Endodermal cell (in vitro differentiated cells): Measurements from ENCODE around the gene MADCAM1. TPM values are rescaled to one million over a fixed set of nuclear protein-coding genes. Genes with fewer than 3 reads are reported as not detected.
A peak's percentile ranks its signal among the peaks of the same experiment; 100 is the strongest.

Experiments
- DNase-seq: peaks from one replicate; pipeline ENCODE4 v3.0.0-alpha.2; 2017
- H3K27ac ChIP-seq: 2 replicates; pipeline ENCODE4 v1.5.1; 2013; ENCODE audit warnings: mild to moderate bottlenecking, low read depth, low read length, moderate library complexity
- H3K27me3 ChIP-seq: 2 replicates; pipeline ENCODE4 v1.6.1; 2013; ENCODE audit warnings: mild to moderate bottlenecking, low read length, moderate library complexity; ENCODE audit not compliant: insufficient read depth, control insufficient read depth, poor library complexity, severe bottlenecking
- H3K36me3 ChIP-seq: 2 replicates; pipeline ENCODE4 v1.7.0; 2013; ENCODE audit warnings: mild to moderate bottlenecking, low read length, moderate library complexity; ENCODE audit not compliant: control insufficient read depth, insufficient read depth
- H3K4me1 ChIP-seq: one replicate; pipeline ENCODE4 v1.7.0; 2013; ENCODE audit warnings: low read length; ENCODE audit not compliant: control insufficient read depth, insufficient read depth
- H3K4me3 ChIP-seq: 2 replicates; pipeline ENCODE4 v1.5.1; 2013; ENCODE audit warnings: mild to moderate bottlenecking, low read length, moderate library complexity
- H3K9ac ChIP-seq: 2 replicates; pipeline ENCODE4 v1.6.1; 2013; ENCODE audit warnings: mild to moderate bottlenecking, low read length, moderate library complexity; ENCODE audit not compliant: poor library complexity, severe bottlenecking; ENCODE audit errors: extremely low read depth
- H3K9me3 ChIP-seq: 2 replicates; pipeline ENCODE4 v1.6.1; 2013; ENCODE audit warnings: mild to moderate bottlenecking, low read length, moderate library complexity; ENCODE audit not compliant: control insufficient read depth
- H3K27ac Mint-ChIP-seq: 2 replicates; pipeline ENCODE4 v1.8.0; 2020; ENCODE audit warnings: mixed read lengths
- H3K27me3 Mint-ChIP-seq: 2 replicates; pipeline ENCODE4 v1.8.0; 2021; ENCODE audit warnings: mild to moderate bottlenecking, mixed read lengths; ENCODE audit not compliant: insufficient read depth
- H3K36me3 Mint-ChIP-seq: 2 replicates; pipeline ENCODE4 v1.8.0; 2020; ENCODE audit warnings: low read depth, mixed read lengths
- H3K4me1 Mint-ChIP-seq: 2 replicates; pipeline ENCODE4 v1.8.0; 2020; ENCODE audit warnings: mixed read lengths
- H3K4me3 Mint-ChIP-seq: 2 replicates; pipeline ENCODE4 v1.8.0; 2020; ENCODE audit warnings: mild to moderate bottlenecking, moderate library complexity, mixed read lengths
- H3K9me3 Mint-ChIP-seq: 2 replicates; pipeline ENCODE4 v1.8.0; 2020; ENCODE audit warnings: mild to moderate bottlenecking, mixed read lengths
- CTCF ChIP-seq: fragments of 200-600 bp; sonication (generic); conservative IDR thresholded peaks from 2 replicates; pipeline ENCODE4 v1.5.0; 2021; ENCODE audit warnings: antibody characterized with exemption, mild to moderate bottlenecking
- WGBS, 2 experiments: methylation state at CpG; one replicate each; pipeline versions ENCODE4 v1.1.5 to v1.1.7; 2013; ENCODE audit warnings: missing lambda C conversion rate in 2 of 2, mixed read lengths in 1 of 2; ENCODE audit not compliant: insufficient coverage in 1 of 2, insufficient read length in 1 of 2; 5-methylcytosine and 5-hydroxymethylcytosine counted together
- total RNA-seq, 2 donors: library from RNA; stranded (reverse); fragmentation: NEBNext Ultra II Directional in 1 of 2; extraction: Animal tissue kit (Norgen Biotek cat#: 25700) in 1 of 2; gene quantifications; 2 replicates in 1 of 2; 3 replicates in 1 of 2; pipeline ENCODE4 v1.2.1, GENCODE V29; 2021

Gene MADCAM1
- total RNA-seq, 2 donors from 2014 or later, result 0.46 to 1.5 TPM

- Histone ChIP-seq H3K36me3 (peaks cover 14% of the 10 kb centered on the region), H3K9ac (peak overlapping the region; percentile 67), H3K9me3 (no peaks in the 10 kb centered on the region), H3K4me1 (peaks cover 6% of the 10 kb centered on the region), H3K27ac (peak overlapping the region; percentile 84), H3K4me3 (peak overlapping the region; percentile 76), H3K27me3 (no peaks in the 10 kb centered on the region)
- H3K27me3 Mint-ChIP-seq, result peaks cover 2% of the 10 kb centered on the region
- no peaks in the 10 kb centered on the region for H3K9me3 Mint-ChIP-seq
- H3K27ac Mint-ChIP-seq, result peak overlapping the region; percentile 87
- peak; percentile 15 for TF ChIP-seq CTCF
- H3K36me3 Mint-ChIP-seq, result peaks cover 4% of the 10 kb centered on the region
- WGBS, 2 experiments, result 0% methylated on average over 42 to 103 of the region's 103 CpGs
- H3K4me1 Mint-ChIP-seq, result peaks cover 2% of the 10 kb centered on the region
- H3K4me3 Mint-ChIP-seq, result peak overlapping the region; percentile 83
- DNase-seq, result peak; percentile 95
These were observed 34.9 kb downstream of the MADCAM1 start for GRCh38 chr19:531009-531752.

GRCh38 chr19:531753-532560 is 35.7 kb downstream of the MADCAM1 start, which contains the start of gene CDC34:
TSS of gene CDC34 (plus strand) at chr19:531760. CDS start at chr19:531932, 172 bp downstream.
- peak; percentile 58 for DNase-seq
- Histone ChIP-seq H3K9ac (peak within 1 kb of the TSS; percentile 79), H3K9me3 (no peaks in the 10 kb centered on the region), H3K4me3 (peak within 1 kb of the TSS; percentile 93), H3K27me3 (no peaks in the 10 kb centered on the region), H3K4me1 (peaks cover 6% of the 10 kb centered on the region), H3K36me3 (peaks cover 22% of the 10 kb centered on the region), H3K27ac (peak within 1 kb of the TSS; percentile 84)
- WGBS, 2 experiments, result 0 to 1% methylated on average over 29 to 83 of the region's 84 CpGs
- Mint-ChIP-seq H3K9me3 (no peaks in the 10 kb centered on the region), H3K4me3 (peak within 1 kb of the TSS; percentile 83), H3K4me1 (peaks cover 2% of the 10 kb centered on the region), H3K27ac (peak within 1 kb of the TSS; percentile 96), H3K27me3 (no peaks in the 10 kb centered on the region), H3K36me3 (peaks cover 4% of the 10 kb centered on the region)
- TF ChIP-seq CTCF, result no peak

GRCh38 chr19:532561-533363 is 36.5 kb downstream of the MADCAM1 start:
- no peaks in the 10 kb centered on the region for H3K9me3 Mint-ChIP-seq
- H3K9me3 ChIP-seq, result no peaks in the 10 kb centered on the region
- peak overlapping the region; percentile 93 for H3K4me3 ChIP-seq
- WGBS, 2 experiments, result 8 to 14% methylated on average over 25 to 47 of the region's 47 CpGs
- DNase-seq, result peak; percentile 89
- peaks cover 6% of the 10 kb centered on the region for H3K4me1 ChIP-seq
- peaks cover 4% of the 10 kb centered on the region for H3K36me3 Mint-ChIP-seq
- no peaks in the 10 kb centered on the region for H3K27me3 ChIP-seq
- H3K27ac Mint-ChIP-seq, result peak overlapping the region; percentile 96
- peaks cover 2% of the 10 kb centered on the region for H3K4me1 Mint-ChIP-seq
- H3K9ac ChIP-seq, result peak overlapping the region; percentile 79
- H3K36me3 ChIP-seq, result peaks cover 23% of the 10 kb centered on the region
- TF ChIP-seq CTCF, result peak; percentile 75
- peak overlapping the region; percentile 83 for H3K4me3 Mint-ChIP-seq
- peak overlapping the region; percentile 79 for H3K27ac ChIP-seq
- no peaks in the 10 kb centered on the region for H3K27me3 Mint-ChIP-seq
